ENCODE results near the gene NPC1L1. TPM values are rescaled to one million over a fixed set of nuclear protein-coding genes. Genes with fewer than 3 reads are reported as not detected.

NPC1L1 gene
- total and polyA plus RNA-seq, 2 of the 4 experiments (the other 2 are of a cell fraction), result 0.07 TPM; not detected in 1

GRCh38 chr7:44547536-44548231 lies 6.6 kb upstream of the NPC1L1 start (continued):
- no peak for TF ChIP-seq ELK1 (IDR thresholded peaks at IDR 0.05; ENCODE audit: borderline replicate concordance, low read depth, low read length)

- no peak overlapping the region for H2AFZ ChIP-seq (replicated peaks; ENCODE audit: low read length, poor library complexity)
- H2AK5ac ChIP-seq (ENCODE audit: low read depth, low read length), result peak overlapping the region; percentile 51
- peaks cover 2% of the 10 kb centered on the region; the same call in 1 of the 2 replicates for H3K27me3 ChIP-seq (ENCODE audit: control insufficient read depth, insufficient read depth, low read length)
- no peak overlapping the region for H4K91ac ChIP-seq (ENCODE audit: insufficient read depth, low read depth, low read length)
- BruUV-seq (replicated peaks), result no TSS peak
- ATAC-seq (ENCODE audit: low read depth) (no peak), DNase-seq (no peak)
- H3K4me3 ChIP-seq (ENCODE audit: insufficient read depth, low read depth, low read length), result no peak overlapping the region
- no peak overlapping the region for H3K56ac ChIP-seq (ENCODE audit: extremely low read depth, insufficient read depth, low read length)
- H3K9me1 ChIP-seq (ENCODE audit: insufficient read depth, low read length), result peaks cover 10% of the 10 kb centered on the region
- no peak overlapping the region for H3K4ac ChIP-seq (ENCODE audit: low read depth, low read length)
- H2BK15ac ChIP-seq (ENCODE audit: low read depth, low read length), result no peak overlapping the region
- no peak overlapping the region for H4K8ac ChIP-seq (ENCODE audit: low read depth in 2 of 2, low read length in 2 of 2)
- ChIA-PET CTCF (interaction anchor here (1.0 to 1.4 kb wide), 2 partner anchors 8 to 51 kb away, joined by 3 to 4 read pairs; no protein-coding TSS in a partner anchor), POLR2A (ENCODE audit: unreplicated experiment) (no interaction called here)
- H2AK9ac ChIP-seq (replicated peaks; ENCODE audit: low read depth, low read length, poor library complexity), result no peak overlapping the region
- H4K20me1 ChIP-seq (ENCODE audit: insufficient read depth, low read length), result no peaks in the 10 kb centered on the region
- H2BK120ac ChIP-seq (ENCODE audit: low read depth, low read length), result no peak overlapping the region
- dilution Hi-C loops (cut with HindIII; ENCODE audit: low sequenced_read_pairs, unreplicated experiment), result no loop called here
- intact Hi-C loops (cut with micrococcal nuclease), result no loop called here
- H3K23ac ChIP-seq (ENCODE audit: low read depth, low read length), result no peak overlapping the region
- 63% methylated on average over 1 of the region's 6 CpGs; no CpG with 5 or more reads in 1 of the 2 experiments for WGBS, 2 experiments (ENCODE audit: extremely low coverage in 2 of 2, insufficient read length in 1 of 2)
- H3K36me3 ChIP-seq (ENCODE audit: control insufficient read depth, insufficient read depth, low read length), result no peaks in the 10 kb centered on the region
- no peaks in the 10 kb centered on the region for H3K79me1 ChIP-seq (ENCODE audit: low read depth in 1 of 2, low read length in 2 of 2)
- no peak overlapping the region; the same call in 1 of the 2 replicates for H3K18ac ChIP-seq (ENCODE audit: low read depth, low read length)
- no peak overlapping the region for H3K4me2 ChIP-seq (ENCODE audit: low read depth, low read length)
- H4K5ac ChIP-seq (ENCODE audit: low read depth, low read length), result no peak overlapping the region
- H3K14ac ChIP-seq (replicated peaks; ENCODE audit: low read depth, low read length), result no peak overlapping the region
- peaks cover 8% of the 10 kb centered on the region for H3K4me1 ChIP-seq (ENCODE audit: control insufficient read depth, insufficient read depth, low read length)
- H3K9ac ChIP-seq (ENCODE audit: low read depth, low read length), result no peak overlapping the region
- no peak overlapping the region for H3K27ac ChIP-seq (ENCODE audit: insufficient read depth, low read length)
- H2BK5ac ChIP-seq (ENCODE audit: low read depth, low read length, poor library complexity, severe bottlenecking), result no peak overlapping the region
- no peak overlapping the region for H2BK20ac ChIP-seq (ENCODE audit: low read depth, low read length)
- no peaks in the 10 kb centered on the region for H3K9me3 ChIP-seq (ENCODE audit: control insufficient read depth, insufficient read depth, low read length)
- in situ Hi-C loops (cut with MboI; ENCODE audit: low sequenced_read_pairs), result no loop called here
- TF ChIP-seq CTCF (conservative IDR thresholded peaks at IDR 0.05; ENCODE audit: low read depth, low read length) (no peak), CHD1 (IDR thresholded peaks at IDR 0.05; ENCODE audit: low read depth, low read length) (no peak), RAD21 (IDR thresholded peaks at IDR 0.05; ENCODE audit: low read length) (no peak), BHLHE40 (IDR thresholded peaks at IDR 0.05; ENCODE audit: low read depth, low read length) (no peak), ELK1 (IDR thresholded peaks at IDR 0.05; ENCODE audit: borderline replicate concordance, low read depth, low read length) (no peak), MXI1 (IDR thresholded peaks at IDR 0.05; ENCODE audit: borderline replicate concordance, low read depth, low read length) (no peak), NFE2L2 (IDR thresholded peaks at IDR 0.05; ENCODE audit: low read depth, low read length) (no peak)
- TF ChIP-seq, protein P1, sequence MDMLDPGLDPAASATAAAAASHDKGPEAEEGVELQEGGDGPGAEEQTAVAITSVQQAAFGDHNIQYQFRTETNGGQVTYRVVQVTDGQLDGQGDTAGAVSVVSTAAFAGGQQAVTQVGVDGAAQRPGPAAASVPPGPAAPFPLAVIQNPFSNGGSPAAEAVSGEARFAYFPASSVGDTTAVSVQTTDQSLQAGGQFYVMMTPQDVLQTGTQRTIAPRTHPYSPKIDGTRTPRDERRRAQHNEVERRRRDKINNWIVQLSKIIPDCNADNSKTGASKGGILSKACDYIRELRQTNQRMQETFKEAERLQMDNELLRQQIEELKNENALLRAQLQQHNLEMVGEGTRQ (IDR thresholded peaks at IDR 0.05; ENCODE audit: low read depth, low read length), result no peak
Observed at GRCh38 chr7:44541876-44542610, 913 bp upstream of the NPC1L1 start.
